ENCODE measurements around the gene DEDD.

DNA sequence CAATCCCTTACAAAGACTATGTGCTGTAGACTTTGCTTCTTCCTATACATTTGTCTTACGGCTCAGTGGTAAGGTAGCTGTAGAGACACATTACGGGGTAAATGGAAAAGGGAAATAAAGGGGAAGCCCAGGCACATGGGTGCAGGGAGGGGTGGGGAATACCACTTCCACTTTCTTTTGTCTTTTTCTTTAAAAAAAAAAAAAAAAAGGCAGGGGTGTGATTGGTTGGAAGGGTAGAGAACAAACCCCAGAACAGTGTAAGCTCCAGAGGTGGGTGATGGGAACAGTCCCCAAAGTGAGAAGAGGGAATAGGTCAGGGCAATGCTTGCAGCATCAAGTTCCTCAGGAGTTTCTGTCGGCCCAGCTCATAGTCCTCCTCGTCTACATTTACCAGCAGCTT is 10.6 kb downstream of the DEDD start:
- TF ChIP-seq MYC (IDR thresholded peaks at IDR 0.05; ENCODE audit: borderline replicate concordance, low read length) (no peak), POLR2AphosphoS2 (conservative IDR thresholded peaks at IDR 0.05; ENCODE audit: low read length) (no peak), EP300 (IDR thresholded peaks at IDR 0.05) (no peak), POLR2A (IDR thresholded peaks at IDR 0.05; ENCODE audit: low read length) (no peak)
- TF ChIP-seq, protein P1, sequence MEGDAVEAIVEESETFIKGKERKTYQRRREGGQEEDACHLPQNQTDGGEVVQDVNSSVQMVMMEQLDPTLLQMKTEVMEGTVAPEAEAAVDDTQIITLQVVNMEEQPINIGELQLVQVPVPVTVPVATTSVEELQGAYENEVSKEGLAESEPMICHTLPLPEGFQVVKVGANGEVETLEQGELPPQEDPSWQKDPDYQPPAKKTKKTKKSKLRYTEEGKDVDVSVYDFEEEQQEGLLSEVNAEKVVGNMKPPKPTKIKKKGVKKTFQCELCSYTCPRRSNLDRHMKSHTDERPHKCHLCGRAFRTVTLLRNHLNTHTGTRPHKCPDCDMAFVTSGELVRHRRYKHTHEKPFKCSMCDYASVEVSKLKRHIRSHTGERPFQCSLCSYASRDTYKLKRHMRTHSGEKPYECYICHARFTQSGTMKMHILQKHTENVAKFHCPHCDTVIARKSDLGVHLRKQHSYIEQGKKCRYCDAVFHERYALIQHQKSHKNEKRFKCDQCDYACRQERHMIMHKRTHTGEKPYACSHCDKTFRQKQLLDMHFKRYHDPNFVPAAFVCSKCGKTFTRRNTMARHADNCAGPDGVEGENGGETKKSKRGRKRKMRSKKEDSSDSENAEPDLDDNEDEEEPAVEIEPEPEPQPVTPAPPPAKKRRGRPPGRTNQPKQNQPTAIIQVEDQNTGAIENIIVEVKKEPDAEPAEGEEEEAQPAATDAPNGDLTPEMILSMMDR (IDR thresholded peaks at IDR 0.05): no peak

Data from A549 (cell line).